ENCODE results near the gene HEXD. TPM values are rescaled to one million over a fixed set of nuclear protein-coding genes. Genes with fewer than 3 reads are reported as not detected.
"Not testable (repeated sequence)": the region's sequence is repeated elsewhere in the genome, so short reads cannot be mapped to it uniquely, and the experiment has no call there.

The HEXD gene
- total RNA-seq, 1 donor from 2014 or later = 21.9 TPM

- no peaks in the 10 kb centered on the region for H3K27me3 Mint-ChIP-seq (ENCODE audit: unreplicated experiment)
- no peak for TF ChIP-seq CTCF (IDR thresholded peaks at IDR 0.05)
These were observed 39.2 kb downstream of the HEXD start for GRCh38 chr17:82457073-82457928.

DNA sequence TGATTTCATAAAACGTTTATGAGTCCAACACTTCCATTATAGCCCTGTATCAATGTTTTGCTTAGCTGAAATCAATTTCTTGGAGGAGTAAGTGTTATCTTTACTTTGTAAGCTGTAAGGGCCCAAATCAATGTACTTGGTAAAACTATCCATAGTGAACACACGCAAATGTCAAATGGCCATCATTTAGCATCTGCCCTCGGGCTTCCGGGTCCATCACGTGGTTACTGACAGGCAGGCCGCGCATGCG lies 39.7 kb downstream of the HEXD start:
- no peaks in the 10 kb centered on the region for H3K9me3 Mint-ChIP-seq (ENCODE audit: unreplicated experiment)
- peak overlapping the region; percentile 96 for H3K27ac Mint-ChIP-seq (ENCODE audit: unreplicated experiment)
- H3K36me3 Mint-ChIP-seq (ENCODE audit: unreplicated experiment) = peaks cover 15% of the 10 kb centered on the region
- TF ChIP-seq CTCF (IDR thresholded peaks at IDR 0.05) = no peak
- H3K4me1 Mint-ChIP-seq (ENCODE audit: unreplicated experiment) = peaks cover 16% of the 10 kb centered on the region
- no peaks in the 10 kb centered on the region for H3K27me3 Mint-ChIP-seq (ENCODE audit: unreplicated experiment)
- no peak for DNase-seq (ENCODE audit: extremely low spot score, unreplicated experiment)
- peak overlapping the region; percentile 92 for H3K4me3 Mint-ChIP-seq (ENCODE audit: unreplicated experiment)

More at GRCh38 chr17:82457073-82457928, 39.2 kb downstream of the HEXD start:
- Mint-ChIP-seq H3K4me1 (ENCODE audit: unreplicated experiment) (peaks cover 16% of the 10 kb centered on the region), H3K27ac (ENCODE audit: unreplicated experiment) (peak overlapping the region; percentile 96), H3K36me3 (ENCODE audit: unreplicated experiment) (peaks cover 9% of the 10 kb centered on the region), H3K4me3 (ENCODE audit: unreplicated experiment) (peak overlapping the region; percentile 92), H3K9me3 (ENCODE audit: unreplicated experiment) (no peaks in the 10 kb centered on the region)
- no peak for DNase-seq (ENCODE audit: extremely low spot score, unreplicated experiment)

GRCh38 chr17:82458179-82458884 lies 40.2 kb downstream of the HEXD start, which contains the start of gene NARF:
Gene NARF (plus strand): TSS chr17:82458741. CDS start chr17:82458804, 63 bp downstream.
- Mint-ChIP-seq H3K27me3 (ENCODE audit: unreplicated experiment) (no peaks in the 10 kb centered on the region), H3K27ac (ENCODE audit: unreplicated experiment) (peak within 1 kb of the TSS; percentile 96), H3K9me3 (ENCODE audit: unreplicated experiment) (no peaks in the 10 kb centered on the region), H3K4me3 (ENCODE audit: unreplicated experiment) (peak within 1 kb of the TSS; percentile 92), H3K4me1 (ENCODE audit: unreplicated experiment) (peaks cover 16% of the 10 kb centered on the region), H3K36me3 (ENCODE audit: unreplicated experiment) (peaks cover 18% of the 10 kb centered on the region)
- no peak for TF ChIP-seq CTCF (IDR thresholded peaks at IDR 0.05)
- peak; percentile 99 for DNase-seq (ENCODE audit: extremely low spot score, unreplicated experiment)

GRCh38 chr17:82458885-82459424 lies 40.8 kb downstream of the HEXD start:
- H3K9me3 Mint-ChIP-seq (ENCODE audit: unreplicated experiment) = no peaks in the 10 kb centered on the region
- no peak for DNase-seq (ENCODE audit: extremely low spot score, unreplicated experiment)
- H3K4me1 Mint-ChIP-seq (ENCODE audit: unreplicated experiment) = peaks cover 16% of the 10 kb centered on the region
- no peaks in the 10 kb centered on the region for H3K27me3 Mint-ChIP-seq (ENCODE audit: unreplicated experiment)
- peaks cover 24% of the 10 kb centered on the region for H3K36me3 Mint-ChIP-seq (ENCODE audit: unreplicated experiment)
- peak overlapping the region; percentile 68 for H3K27ac Mint-ChIP-seq (ENCODE audit: unreplicated experiment)
- peak overlapping the region; percentile 92 for H3K4me3 Mint-ChIP-seq (ENCODE audit: unreplicated experiment)
- no peak for TF ChIP-seq CTCF (IDR thresholded peaks at IDR 0.05)

GRCh38 chr17:82459936-82460335 lies 41.8 kb downstream of the HEXD start:
- not testable (repeated sequence) for H3K27ac Mint-ChIP-seq (ENCODE audit: unreplicated experiment); H3K4me3 Mint-ChIP-seq (ENCODE audit: unreplicated experiment); DNase-seq (ENCODE audit: extremely low spot score, unreplicated experiment); H3K9me3 Mint-ChIP-seq (ENCODE audit: unreplicated experiment); H3K27me3 Mint-ChIP-seq (ENCODE audit: unreplicated experiment)
- peaks cover 16% of the 10 kb centered on the region for H3K4me1 Mint-ChIP-seq (ENCODE audit: unreplicated experiment)
- peaks cover 33% of the 10 kb centered on the region for H3K36me3 Mint-ChIP-seq (ENCODE audit: unreplicated experiment)

All from osteocyte (in vitro differentiated cells).